Measurements from ENCODE around the gene CPT1B.

The CPT1B gene

DNA sequence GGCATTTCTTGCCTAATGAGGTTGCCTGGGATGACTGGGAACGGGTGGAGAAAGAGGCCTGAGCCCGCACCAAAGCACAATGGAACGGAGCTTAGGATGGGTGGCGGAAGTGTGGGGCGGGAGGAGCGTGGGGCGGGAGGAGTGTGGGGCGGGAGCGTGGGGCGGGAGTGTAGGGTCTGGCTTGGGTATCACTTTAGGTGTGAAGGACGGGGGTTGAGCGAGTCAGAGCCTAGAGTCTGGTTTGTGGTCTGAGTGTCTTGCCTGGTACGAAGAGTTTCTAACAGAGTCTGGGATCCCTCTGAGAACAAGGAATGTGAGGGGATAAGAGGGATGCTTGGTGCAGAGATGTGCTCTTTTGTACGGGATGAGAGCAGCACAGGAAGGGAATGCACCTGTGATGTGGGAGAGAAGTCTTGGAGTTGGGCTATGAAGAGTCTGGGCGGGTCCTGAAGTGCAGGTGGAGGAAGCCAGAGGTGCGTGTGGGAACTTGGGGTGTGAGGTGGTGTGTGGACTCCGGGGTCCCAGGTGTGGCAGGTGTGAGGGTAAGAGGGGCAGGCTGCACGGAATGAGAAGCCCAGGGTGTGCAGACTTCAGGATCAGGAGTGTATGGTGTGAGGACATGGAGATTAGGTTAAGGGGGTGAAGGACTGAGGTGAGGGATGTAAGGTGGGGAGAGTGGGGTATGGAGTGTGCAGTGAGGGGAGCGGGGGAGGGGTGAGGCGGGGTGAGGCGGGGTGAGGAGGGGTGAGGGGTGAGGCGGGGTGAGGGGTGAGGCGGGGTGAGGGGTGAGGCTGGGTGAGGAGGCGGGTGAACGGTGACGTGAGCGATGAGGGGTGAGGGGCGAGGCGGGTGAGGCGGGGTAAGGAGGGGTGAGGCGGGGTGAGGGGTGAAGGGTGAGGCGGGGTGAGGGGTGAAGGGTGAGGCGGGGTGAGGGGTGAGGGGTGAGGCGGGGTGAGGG is 16.5 kb downstream of the CPT1B start:
- no peak overlapping the region for H3K4me3 ChIP-seq (ENCODE audit: low read depth, low read length)
- TF ChIP-seq, protein P1, sequence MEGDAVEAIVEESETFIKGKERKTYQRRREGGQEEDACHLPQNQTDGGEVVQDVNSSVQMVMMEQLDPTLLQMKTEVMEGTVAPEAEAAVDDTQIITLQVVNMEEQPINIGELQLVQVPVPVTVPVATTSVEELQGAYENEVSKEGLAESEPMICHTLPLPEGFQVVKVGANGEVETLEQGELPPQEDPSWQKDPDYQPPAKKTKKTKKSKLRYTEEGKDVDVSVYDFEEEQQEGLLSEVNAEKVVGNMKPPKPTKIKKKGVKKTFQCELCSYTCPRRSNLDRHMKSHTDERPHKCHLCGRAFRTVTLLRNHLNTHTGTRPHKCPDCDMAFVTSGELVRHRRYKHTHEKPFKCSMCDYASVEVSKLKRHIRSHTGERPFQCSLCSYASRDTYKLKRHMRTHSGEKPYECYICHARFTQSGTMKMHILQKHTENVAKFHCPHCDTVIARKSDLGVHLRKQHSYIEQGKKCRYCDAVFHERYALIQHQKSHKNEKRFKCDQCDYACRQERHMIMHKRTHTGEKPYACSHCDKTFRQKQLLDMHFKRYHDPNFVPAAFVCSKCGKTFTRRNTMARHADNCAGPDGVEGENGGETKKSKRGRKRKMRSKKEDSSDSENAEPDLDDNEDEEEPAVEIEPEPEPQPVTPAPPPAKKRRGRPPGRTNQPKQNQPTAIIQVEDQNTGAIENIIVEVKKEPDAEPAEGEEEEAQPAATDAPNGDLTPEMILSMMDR (IDR thresholded peaks at IDR 0.05; ENCODE audit: control insufficient read depth, extremely low read depth, insufficient read depth) = no peak

GRCh38 chr22:50560034-50560433 is 18.2 kb downstream of the CPT1B start:
- no peak overlapping the region for H3K4me3 ChIP-seq (ENCODE audit: low read depth, low read length)
- no peak for DNase-seq (ENCODE audit: low read depth)
- TF ChIP-seq, protein P1 (IDR thresholded peaks at IDR 0.05; ENCODE audit: control insufficient read depth, extremely low read depth, insufficient read depth) = no peak

More for the DNA sequence above, 16.5 kb downstream of the CPT1B start:
- no peak for DNase-seq (ENCODE audit: low read depth)

GRCh38 chr22:50556703-50557102 is 21.5 kb downstream of the CPT1B start:
- TF ChIP-seq, protein P1 (IDR thresholded peaks at IDR 0.05; ENCODE audit: control insufficient read depth, extremely low read depth, insufficient read depth) = no peak
- no peak overlapping the region for H3K4me3 ChIP-seq (ENCODE audit: low read depth, low read length)

DNA sequence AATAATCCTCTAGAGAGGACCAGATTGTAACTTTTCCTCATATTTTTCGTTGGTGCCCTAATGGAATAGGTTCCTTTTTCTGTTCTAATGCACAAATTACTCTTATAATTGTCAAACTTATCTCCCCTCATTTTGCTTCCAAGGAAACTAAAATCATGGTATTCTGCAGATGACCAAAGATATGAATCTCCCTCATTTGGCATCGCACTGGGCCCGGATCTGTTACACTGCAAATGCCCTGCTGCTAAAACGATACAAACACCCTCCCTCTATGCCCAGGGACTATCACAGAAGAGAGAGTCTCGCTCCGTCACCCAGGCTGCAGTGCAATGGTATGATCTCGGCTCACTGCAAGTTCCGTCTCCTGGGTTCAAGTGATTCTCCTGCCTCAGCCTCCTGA is 24.9 kb downstream of the CPT1B start:
- DNase-seq (ENCODE audit: low read depth) = no peak
- no peak overlapping the region for H3K4me3 ChIP-seq (ENCODE audit: low read depth, low read length)
- TF ChIP-seq, protein P1 (IDR thresholded peaks at IDR 0.05; ENCODE audit: control insufficient read depth, extremely low read depth, insufficient read depth) = no peak

More at GRCh38 chr22:50556703-50557102, 21.5 kb downstream of the CPT1B start:
- no peak for DNase-seq (ENCODE audit: low read depth)

GRCh38 chr22:50551160-50551752 is 27.0 kb downstream of the CPT1B start:
- H3K4me3 ChIP-seq (ENCODE audit: low read depth, low read length) = no peak overlapping the region
- TF ChIP-seq, protein P1 (IDR thresholded peaks at IDR 0.05; ENCODE audit: control insufficient read depth, extremely low read depth, insufficient read depth) = no peak
- no peak for DNase-seq (ENCODE audit: low read depth)

DNA sequence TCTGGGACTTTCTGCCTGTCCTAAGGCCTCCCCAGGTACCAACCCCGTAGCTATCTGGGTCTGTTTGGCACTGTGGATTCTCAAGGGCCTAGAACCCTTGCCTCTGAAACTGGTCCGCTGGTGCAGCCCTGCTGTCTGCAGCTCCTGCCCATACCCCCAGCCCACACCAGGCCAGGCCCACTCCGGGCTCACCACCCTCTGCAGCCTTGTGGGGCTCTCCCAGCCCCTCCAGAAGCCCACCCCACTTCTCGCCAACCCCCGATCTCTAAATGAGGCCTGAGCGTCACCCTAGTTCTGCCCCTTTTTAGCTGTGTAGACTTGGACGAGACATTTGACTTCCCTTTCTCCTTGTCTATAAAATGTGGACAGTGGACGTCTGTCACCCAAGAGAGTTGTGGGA is 27.8 kb downstream of the CPT1B start:
- DNase-seq (ENCODE audit: low read depth) = no peak
- no peak overlapping the region for H3K4me3 ChIP-seq (ENCODE audit: low read depth, low read length)
- TF ChIP-seq, protein P1 (IDR thresholded peaks at IDR 0.05; ENCODE audit: control insufficient read depth, extremely low read depth, insufficient read depth) = no peak

Measured in LNCaP clone FGC (cell line).